HG03135 (cell line): ENCODE data around the gene CBX7.
A peak's percentile ranks its signal among the peaks of the same experiment; 100 is the strongest.

Source experiments
- ATAC-seq: cut with Tn5 transposase; IDR thresholded peaks from one replicate; pipeline ENCODE4 v1.9.1; 2021; ENCODE audit warnings: mild to moderate bottlenecking, moderate library complexity; ENCODE audit not compliant: unreplicated experiment

Gene CBX7

DNA sequence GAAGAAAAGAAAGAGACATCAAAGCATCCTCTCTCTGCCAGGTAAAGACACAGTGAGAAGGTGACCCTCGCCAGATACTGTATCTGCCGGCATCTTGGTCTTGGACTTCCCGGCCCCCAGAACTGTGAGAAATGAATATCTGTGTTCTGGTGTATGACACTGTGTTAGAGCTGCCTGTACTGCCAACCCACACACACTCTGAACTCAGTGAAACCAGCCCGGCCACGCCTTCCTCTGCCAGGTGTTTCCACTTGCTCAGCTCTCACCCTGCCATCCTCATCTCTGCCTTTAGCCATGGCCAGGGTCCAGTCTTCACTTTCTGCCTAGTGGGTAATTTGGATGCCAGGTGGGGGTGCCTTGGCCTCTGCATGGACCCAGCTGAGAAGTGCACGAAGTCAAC, 24.0 kb downstream of the CBX7 start:
- no peak for ATAC-seq

DNA sequence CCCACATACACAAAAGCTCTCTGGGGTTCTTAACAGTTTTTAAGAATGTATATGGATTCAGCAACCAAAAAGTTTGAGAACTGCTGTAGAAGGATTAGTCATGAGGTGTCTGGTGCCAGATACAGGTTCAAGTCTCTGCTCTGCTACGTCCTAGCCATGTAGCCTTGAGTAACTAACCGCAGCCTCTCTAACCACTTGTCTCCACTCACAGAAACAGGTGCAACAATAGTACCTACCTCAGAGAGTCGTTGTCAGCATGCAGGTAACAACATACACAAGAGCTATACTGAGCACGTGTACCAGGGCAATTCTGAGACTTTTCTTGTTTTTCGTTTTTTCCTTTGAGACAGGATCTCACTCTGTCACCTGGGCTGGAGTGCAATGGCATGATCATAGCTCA, 26.9 kb downstream of the CBX7 start:
- ATAC-seq: no peak

DNA sequence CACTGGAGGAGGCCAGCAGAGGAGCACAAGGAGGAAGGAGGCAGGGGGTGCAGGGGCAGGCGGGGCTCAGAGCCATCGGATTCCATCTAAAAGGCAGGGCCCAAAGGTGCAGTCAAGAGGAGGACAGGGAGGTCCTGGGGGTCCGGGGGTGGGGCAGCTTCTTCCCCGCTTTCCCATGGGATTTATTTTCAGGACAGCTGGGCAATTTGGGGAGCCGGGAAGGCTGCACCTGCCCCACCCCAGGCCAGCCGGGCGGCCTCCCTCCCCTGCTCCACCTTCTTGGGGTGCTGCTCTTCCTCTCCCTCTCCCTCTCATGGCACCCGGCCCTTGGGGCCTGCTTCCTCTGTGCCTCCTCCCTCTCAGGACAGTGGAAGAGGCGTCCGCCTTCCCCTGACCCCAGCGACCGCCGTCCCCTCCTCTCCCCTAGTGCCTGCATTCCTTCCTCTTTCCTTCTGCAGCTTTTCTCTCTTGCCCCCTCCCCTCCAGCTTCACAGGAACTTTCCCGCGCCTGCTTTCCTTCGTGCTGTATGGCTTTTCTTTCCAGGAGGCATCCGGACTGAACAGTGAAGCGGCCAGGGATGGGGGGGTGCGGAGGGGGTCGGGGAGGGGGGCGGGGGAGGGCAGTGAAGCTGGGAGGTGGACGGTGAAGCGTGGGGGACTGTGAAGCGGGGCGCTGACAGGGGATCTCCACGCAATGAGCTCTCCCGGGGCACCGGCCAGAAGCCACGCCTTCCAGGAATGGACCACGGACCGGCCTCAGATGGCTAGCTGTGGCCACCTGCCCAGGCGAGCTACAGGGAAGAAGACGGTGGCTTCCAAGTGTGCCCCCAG, 28.5 kb downstream of the CBX7 start:
- ATAC-seq: no peak

DNA sequence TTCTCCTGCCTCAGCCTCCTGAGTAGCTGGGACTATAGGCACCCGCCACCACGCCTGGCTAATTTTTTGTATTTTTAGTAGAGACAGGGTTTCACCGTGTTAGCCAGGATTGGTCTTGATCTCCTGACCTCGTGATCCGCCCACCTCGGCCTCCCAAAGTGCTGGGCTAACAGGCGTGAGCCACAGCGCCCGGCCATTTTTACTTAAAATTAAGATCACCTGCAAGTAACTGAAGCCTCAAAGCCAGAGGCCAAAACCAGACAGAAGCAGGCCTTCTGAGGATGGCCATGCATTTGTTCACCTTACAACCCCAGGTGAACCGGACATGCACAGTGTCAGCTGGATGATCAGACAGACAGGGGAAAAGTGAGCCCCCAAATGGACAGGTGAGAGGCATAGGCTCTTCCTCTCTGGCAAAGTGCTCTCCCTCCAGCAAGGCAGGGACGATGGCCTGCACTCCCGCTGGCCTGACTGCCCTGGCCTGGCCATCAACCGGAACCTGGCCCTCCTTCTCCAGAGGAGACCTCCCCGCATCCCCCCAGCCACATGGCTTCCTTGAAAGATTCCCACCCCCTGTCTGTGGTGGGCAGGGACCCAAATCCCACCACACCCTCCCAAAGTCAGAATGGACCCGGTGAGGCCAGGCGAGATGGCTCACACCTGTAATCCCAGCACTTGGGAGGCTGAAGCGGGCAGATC, 29.6 kb downstream of the CBX7 start:
- ATAC-seq: no peak

GRCh38 chr22:39120983-39121382, 31.5 kb downstream of the CBX7 start:
- no peak for ATAC-seq

DNA sequence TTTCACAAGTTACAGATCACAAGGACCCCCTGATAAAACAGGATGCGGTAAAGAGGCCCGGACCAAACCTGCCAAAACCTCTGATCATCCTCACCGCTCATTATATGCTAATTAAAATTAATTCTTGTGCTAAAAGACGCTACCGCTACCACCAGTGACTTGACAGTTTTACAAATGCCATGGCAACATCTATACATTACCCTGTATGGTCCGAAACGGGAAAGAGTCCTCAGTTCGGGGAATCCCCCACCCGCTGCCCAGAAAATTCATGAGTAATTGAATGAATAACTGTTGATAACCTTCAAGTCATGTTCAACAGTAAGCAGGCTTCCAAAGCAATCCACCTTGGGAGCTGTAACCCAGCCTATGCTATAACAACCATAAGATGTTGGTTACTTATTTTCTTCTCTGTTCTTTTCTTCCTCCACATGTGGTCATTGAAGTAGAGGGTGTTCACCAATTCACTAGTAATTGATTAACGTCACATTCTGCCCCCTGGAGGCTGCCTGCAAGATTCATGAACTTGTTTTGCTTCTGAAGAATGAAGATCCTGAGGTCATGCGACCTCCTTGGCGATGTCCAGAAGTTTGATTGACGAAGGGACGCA, 34.8 kb downstream of the CBX7 start:
- peak; percentile 42 for ATAC-seq

- ATAC-seq: no peak
These were observed 36.4 kb downstream of the CBX7 start for GRCh38 chr22:39115977-39116621.

DNA sequence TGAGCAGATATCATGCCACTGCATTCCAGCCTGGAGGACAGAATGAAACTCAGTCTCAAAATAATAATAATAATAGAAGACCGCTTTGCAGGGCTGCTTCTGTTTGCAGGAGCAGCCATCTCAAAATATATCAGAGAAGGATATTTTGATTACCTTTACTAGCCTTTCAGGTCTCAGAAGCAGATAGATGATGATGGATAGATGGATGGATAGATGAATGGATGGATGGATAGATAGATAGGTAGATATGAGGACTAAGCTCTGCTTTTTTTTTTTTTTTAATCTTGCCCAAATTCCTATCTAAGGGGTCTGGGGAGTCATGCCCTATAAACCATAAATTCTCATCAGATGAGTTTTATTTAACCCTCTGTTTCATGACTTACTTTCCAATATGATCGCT, 36.9 kb downstream of the CBX7 start:
- ATAC-seq: no peak

GRCh38 chr22:39114112-39114511, 38.4 kb downstream of the CBX7 start:
- ATAC-seq: no peak

- ATAC-seq: no peak
These were observed 41.6 kb downstream of the CBX7 start for GRCh38 chr22:39110631-39111561.

DNA sequence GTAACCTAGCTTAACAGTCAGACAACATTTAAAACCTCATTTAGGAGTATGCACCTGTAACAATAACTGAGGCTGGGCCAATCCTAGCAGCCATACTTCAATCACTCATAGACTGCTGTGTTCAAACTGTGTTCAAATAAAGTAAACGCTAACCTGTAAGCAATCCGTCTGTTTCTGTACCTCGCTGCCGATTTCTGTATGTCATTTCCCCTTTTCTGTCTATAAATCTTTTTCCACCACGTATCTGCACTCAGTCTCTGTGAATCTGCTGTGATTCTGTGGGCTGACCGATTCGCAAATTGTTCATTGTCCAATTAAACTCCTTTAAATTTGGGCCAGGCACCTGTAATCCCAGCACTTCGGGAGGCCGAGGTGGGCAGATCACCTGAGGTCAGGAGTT, 43.1 kb downstream of the CBX7 start:
- no peak for ATAC-seq

- no peak for ATAC-seq
These were observed 44.0 kb downstream of the CBX7 start for GRCh38 chr22:39108487-39108886.

DNA sequence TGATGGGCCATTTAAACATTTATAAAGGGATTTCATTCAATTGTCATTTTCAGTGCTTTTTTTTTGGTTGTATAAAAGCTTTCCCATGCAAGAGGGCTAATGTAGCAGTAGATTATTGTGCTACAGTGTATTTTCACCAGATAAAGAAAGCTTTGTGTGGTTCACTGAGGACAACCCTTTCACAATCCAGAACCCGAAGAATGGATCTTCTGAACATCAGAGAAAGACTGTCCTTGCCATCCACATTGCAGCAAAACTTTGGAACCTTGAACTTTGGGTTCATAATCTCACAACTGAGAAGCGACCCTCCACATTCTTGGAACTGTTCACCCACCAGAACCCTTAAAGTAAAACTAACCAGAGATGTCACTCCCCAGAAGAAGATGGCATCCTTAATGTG, 46.2 kb downstream of the CBX7 start:
- ATAC-seq: no peak

DNA sequence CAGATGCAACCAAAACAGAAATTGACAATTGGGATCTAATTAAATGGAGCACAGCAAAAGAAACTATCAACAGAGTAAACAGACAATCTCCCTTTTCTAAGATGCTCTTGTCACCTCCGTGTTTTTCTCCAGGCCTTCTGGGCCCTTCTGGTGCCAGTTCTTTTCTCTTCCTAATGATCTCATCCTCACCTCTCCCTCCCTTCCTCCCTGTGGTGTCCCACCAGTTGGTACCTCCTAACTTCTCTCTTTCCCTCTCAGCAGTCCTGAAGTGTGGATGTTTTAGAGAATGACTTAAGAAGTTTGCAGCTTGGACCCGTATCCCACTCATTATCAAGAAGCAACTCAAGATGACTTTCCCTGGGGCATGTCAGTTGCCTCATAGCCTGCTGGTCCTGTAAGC, 49.0 kb downstream of the CBX7 start:
- ATAC-seq: no peak

DNA sequence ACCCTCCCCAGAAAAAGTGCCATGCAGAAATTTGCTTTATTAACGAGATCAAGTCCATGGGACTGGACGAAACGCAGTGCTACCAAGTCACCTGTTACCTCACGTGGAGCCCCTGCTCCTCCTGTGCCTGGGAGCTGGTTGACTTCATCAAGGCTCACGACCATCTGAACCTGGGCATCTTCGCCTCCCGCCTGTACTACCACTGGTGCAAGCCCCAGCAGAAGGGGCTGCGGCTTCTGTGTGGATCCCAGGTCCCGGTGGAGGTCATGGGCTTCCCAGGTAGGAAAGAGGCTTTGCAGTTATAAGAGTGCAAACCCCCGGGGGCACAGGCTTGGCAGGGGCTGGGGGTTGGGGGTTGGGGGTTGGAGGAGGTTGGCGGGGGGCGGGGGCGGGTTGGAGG, 51.3 kb downstream of the CBX7 start:
- no peak for ATAC-seq

DNA sequence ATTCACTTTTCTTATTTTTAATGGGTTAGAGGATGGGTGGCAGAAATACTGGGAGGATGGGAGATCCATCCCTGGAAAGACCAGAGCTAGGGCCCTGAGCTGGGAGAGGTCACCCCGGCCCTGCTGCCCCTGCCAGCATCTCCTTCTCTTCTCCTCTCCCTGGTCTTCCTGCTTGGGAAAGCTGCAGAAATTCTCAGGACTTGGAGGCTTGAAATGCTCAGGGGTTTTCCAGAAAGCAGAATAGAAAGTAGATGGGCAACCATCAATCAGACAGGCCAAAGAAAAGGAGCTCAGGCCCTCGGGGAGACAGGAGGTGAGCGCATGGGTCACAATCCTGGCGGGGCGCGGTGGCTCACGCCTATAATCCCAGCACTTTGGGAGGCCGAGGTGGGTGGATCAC, 53.9 kb downstream of the CBX7 start:
- no peak for ATAC-seq

GRCh38 chr22:39098026-39098425, 54.5 kb downstream of the CBX7 start:
- no peak for ATAC-seq

DNA sequence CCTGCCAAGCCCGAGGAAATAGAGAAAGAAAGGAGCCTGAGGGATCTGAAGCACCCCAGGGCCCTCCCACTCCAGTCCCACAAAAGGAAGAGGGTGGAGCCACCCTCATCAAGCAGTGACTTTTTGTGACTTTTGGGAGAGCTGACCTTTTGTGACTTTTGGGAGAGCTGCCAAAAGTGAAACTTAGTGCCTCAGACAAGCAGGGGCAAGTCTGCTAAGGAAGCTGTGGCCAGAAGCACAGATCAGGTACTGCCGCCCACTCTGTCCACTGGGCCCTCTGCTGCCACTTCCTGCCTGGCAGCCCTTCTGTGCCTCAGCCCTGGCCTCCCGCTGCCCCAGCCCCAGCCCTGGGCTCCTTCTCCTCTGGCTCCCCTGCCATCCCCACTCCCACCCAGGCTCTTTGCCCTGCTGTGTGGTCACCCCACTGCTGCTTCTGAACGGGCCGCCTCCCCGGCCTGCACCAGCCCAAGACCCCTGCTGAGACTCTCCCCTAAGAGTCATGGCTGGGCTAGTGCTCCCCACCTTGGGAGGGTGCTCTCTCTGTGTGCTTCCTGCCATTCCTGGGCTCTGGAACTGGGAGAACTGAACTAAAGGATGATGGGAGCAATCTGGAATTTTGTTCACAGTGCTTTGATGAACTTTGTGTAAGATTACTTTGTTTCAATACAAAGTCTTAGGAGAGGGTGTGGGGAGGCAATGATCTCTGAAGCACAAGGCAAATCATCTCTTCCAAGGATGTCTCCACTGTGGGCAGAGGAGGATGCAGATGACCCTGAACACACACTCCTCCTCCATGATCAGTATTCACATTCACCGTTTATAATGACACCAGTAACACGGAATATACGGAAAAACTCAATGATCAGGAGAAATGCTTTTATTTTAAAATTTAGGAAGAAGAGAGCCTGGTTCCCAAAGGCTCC, 55.1 kb downstream of the CBX7 start, which contains the start of gene APOBEC3H:
APOBEC3H (plus strand) TSS at position 147 of the 923 bp plus-strand sequence. CDS start 3,035 bp downstream, outside the sequence.
- no peak for ATAC-seq

DNA sequence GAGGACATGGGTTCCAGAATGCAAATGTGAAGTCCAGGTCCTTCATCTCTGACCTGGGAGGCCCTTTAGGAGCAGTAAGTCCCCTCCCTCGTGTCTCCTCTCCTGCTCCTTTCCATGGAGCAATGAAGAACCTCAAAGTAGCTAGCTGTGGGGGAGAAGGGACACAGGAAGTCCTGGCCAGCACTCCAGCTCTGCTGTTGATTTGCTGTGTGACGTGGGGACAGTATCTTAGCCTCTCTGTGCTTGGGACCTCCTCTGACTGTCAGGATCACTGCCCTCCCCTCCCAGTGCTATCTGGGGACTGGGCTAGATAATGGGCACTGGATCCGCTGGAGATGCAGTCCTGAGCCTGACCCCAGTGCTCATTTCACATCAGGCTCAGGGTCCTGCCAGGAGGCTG, 56.5 kb downstream of the CBX7 start:
- no peak for ATAC-seq
